PFSK-1 (cell line): ENCODE results near the gene GIMAP8.

Experiments
- FOXP2 ChIP-seq: optimal IDR thresholded peaks from 2 replicates; pipeline ENCODE3; 2011; ENCODE audit warnings: borderline replicate concordance, control low read depth, inconsistent platforms; ENCODE audit not compliant: insufficient read depth; ENCODE audit errors: extremely low read length, extremely low read depth
- POLR2AphosphoS5 ChIP-seq: IDR thresholded peaks from 2 replicates; pipeline ENCODE4 v1.6.1; 2012; ENCODE audit warnings: low read depth, mild to moderate bottlenecking, control low read depth, low read length, moderate library complexity
- REST ChIP-seq, 2 experiments: IDR thresholded peaks; 2 replicates each; pipeline versions ENCODE4 v1.6.1 to v1.8.0; 2011 to 2012; ENCODE audit warnings: low read depth in 2 of 2, low read length in 2 of 2, control low read depth in 1 of 2, inconsistent platforms in 1 of 2, mild to moderate bottlenecking in 1 of 2, moderate library complexity in 1 of 2; ENCODE audit not compliant: insufficient read depth in 1 of 2
- SIN3A ChIP-seq: IDR thresholded peaks from 2 replicates; pipeline ENCODE4 v1.6.1; 2012; ENCODE audit warnings: mild to moderate bottlenecking, low read length, moderate library complexity, borderline replicate concordance; ENCODE audit not compliant: insufficient read depth
- TAF1 ChIP-seq: IDR thresholded peaks from 2 replicates; pipeline ENCODE4 v1.6.1; 2012; ENCODE audit warnings: low read length, control low read depth, borderline replicate concordance; ENCODE audit not compliant: insufficient read depth

The GIMAP8 gene

DNA sequence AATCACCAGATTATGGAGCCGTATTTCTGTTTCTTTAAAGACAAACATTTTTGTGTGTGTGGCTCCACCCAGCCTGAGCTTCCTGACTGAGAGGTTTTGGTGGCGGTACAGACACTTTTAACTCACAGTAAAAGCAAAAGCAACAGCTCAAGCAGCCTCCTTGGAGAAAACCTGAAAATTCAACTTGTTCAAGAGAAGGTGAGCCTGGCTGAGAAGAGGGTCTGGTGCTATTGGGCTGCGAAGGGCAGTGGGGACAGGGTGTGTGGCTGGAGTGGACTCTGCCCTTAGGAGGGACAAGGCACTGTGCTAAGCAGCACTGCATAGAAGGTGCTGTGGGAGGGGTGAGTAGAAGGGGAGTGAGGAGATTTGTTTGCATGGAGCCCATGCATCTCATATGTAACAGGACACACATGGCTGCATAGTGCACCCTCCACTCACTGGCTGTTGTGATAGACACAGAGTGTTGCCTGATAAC, 64.4 kb downstream of the GIMAP8 start, which contains the start of gene GIMAP7:
GIMAP7 (plus strand) TSS at position 125 of the 475 bp plus-strand sequence. CDS start 5,103 bp downstream, outside the sequence.
- TF ChIP-seq POLR2AphosphoS5: no peak
- TF ChIP-seq SIN3A: no peak
- TF ChIP-seq FOXP2: no peak
- no peak for TF ChIP-seq TAF1
- no peak for TF ChIP-seq REST (IDR thresholded peaks at IDR 0.05; ENCODE audit: insufficient read depth in 1 of 2, low read depth in 2 of 2, low read length in 2 of 2)

- TF ChIP-seq FOXP2: no peak
- no peak for TF ChIP-seq REST (IDR thresholded peaks at IDR 0.05; ENCODE audit: insufficient read depth in 1 of 2, low read depth in 2 of 2, low read length in 2 of 2)
- no peak for TF ChIP-seq TAF1
- TF ChIP-seq POLR2AphosphoS5: no peak
- no peak for TF ChIP-seq SIN3A
Measured at GRCh38 chr7:150515248-150516147, 65.1 kb downstream of the GIMAP8 start.

DNA sequence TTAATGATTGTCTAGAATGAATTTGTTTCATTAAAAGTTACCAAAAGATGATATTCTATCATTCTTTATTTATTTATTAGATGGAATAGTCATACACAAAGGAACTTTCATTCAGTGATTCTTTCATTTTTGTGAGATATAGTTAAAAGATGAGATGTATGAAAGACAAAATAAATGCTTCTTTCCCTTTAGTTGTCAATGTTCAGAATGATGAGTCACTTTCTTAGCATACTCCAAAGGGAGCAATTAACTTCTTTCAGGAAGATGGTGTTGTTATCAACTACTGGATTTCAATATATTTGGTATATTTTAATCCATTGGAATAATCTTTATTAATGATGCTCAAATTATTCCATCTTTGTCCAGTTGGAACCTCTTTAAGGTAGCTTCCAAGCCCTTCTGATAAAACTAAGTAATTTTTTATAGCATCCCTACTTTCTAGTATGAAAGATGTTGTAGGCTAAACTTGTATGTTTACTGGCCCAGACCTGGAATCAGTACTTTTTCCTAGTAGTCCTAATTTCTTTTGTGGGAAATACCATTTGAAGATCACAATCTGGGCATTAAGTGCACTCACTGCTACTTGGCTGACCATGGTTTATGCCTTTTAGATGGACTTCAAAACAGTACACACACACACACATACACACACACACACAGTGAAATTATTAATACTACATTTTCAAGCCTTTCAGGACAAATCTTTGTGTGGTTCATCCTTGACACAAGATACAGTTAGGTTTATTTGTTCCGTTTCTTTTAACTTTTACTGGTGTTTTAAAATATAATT, 66.7 kb downstream of the GIMAP8 start:
- TF ChIP-seq SIN3A: no peak
- no peak for TF ChIP-seq FOXP2
- TF ChIP-seq POLR2AphosphoS5: no peak
- TF ChIP-seq REST (IDR thresholded peaks at IDR 0.05; ENCODE audit: insufficient read depth in 1 of 2, low read depth in 2 of 2, low read length in 2 of 2): no peak
- no peak for TF ChIP-seq TAF1

DNA sequence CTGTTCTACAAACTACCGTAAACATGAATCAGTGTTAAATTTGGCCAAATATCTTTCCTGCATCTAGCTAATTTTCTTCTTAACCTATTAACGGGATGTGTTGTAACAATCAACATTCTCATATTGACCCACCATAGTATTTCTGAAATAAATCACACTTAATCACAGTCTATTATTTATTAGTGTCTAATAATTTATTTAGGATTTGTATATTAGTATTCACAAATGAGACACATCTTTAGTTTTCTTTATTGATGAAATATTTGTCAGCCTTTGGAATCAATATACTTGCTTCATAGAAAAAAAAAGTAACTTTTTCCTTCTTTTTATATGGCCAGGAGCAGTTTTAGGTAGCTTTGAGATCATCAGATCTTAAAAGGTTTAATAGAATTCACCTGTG, 68.9 kb downstream of the GIMAP8 start:
- no peak for TF ChIP-seq FOXP2
- no peak for TF ChIP-seq SIN3A
- no peak for TF ChIP-seq TAF1
- no peak for TF ChIP-seq POLR2AphosphoS5
- no peak for TF ChIP-seq REST (IDR thresholded peaks at IDR 0.05; ENCODE audit: insufficient read depth in 1 of 2, low read depth in 2 of 2, low read length in 2 of 2)
